ENCODE measurements around the gene DCST1.

DCST1 gene

GRCh38 chr1:155001675-155002463 is 31.8 kb upstream of the DCST1 start:
- peak; percentile 96 for DNase-seq

- DNase-seq = no peak
Observed at GRCh38 chr1:155002464-155003226, 31.0 kb upstream of the DCST1 start, which contains the start of gene ZBTB7B. TSS of gene ZBTB7B (plus strand) at chr1:155002802. CDS start at chr1:155014661, 11,859 bp downstream.

- no peak for DNase-seq
Observed at GRCh38 chr1:155003227-155003765, 30.3 kb upstream of the DCST1 start.

GRCh38 chr1:155003766-155004351 is 29.8 kb upstream of the DCST1 start:
- DNase-seq = no peak

GRCh38 chr1:155004352-155005075 is 29.1 kb upstream of the DCST1 start:
- DNase-seq = no peak

GRCh38 chr1:155005076-155006011 is 28.3 kb upstream of the DCST1 start:
- DNase-seq = no peak

GRCh38 chr1:155006601-155007101 is 27.0 kb upstream of the DCST1 start:
- peak; percentile 20 for DNase-seq

- DNase-seq = no peak
Observed at GRCh38 chr1:155007251-155007828, 26.3 kb upstream of the DCST1 start.

GRCh38 chr1:155008015-155008941 is 25.3 kb upstream of the DCST1 start:
- DNase-seq = no peak

GRCh38 chr1:155009221-155009711 is 24.4 kb upstream of the DCST1 start:
- DNase-seq = no peak

- no peak for DNase-seq
Observed at GRCh38 chr1:155009742-155010141, 23.9 kb upstream of the DCST1 start.

- no peak for DNase-seq
Observed at GRCh38 chr1:155010211-155010918, 23.3 kb upstream of the DCST1 start.

- no peak for DNase-seq
Observed at GRCh38 chr1:155011004-155011416, 22.6 kb upstream of the DCST1 start.

GRCh38 chr1:155011437-155012025 is 22.1 kb upstream of the DCST1 start:
- no peak for DNase-seq

GRCh38 chr1:155012026-155012546 is 21.5 kb upstream of the DCST1 start:
- DNase-seq = peak; percentile 85

GRCh38 chr1:155012776-155013602 is 20.6 kb upstream of the DCST1 start:
- no peak for DNase-seq

GRCh38 chr1:155013632-155014031 is 20.0 kb upstream of the DCST1 start:
- DNase-seq = no peak

Data from NCI-H2171 (cell line).